GM12801 (cell line): ENCODE measurements around the gene BTBD8.

ENCODE experiments used
- TF ChIP-seq, protein P1 (sequence below): IDR thresholded peaks from one replicate; pipeline ENCODE4 v1.5.1; 2011; ENCODE audit warnings: control low read depth; ENCODE audit not compliant: insufficient read length; ENCODE audit errors: extremely low read depth

BTBD8 gene

DNA sequence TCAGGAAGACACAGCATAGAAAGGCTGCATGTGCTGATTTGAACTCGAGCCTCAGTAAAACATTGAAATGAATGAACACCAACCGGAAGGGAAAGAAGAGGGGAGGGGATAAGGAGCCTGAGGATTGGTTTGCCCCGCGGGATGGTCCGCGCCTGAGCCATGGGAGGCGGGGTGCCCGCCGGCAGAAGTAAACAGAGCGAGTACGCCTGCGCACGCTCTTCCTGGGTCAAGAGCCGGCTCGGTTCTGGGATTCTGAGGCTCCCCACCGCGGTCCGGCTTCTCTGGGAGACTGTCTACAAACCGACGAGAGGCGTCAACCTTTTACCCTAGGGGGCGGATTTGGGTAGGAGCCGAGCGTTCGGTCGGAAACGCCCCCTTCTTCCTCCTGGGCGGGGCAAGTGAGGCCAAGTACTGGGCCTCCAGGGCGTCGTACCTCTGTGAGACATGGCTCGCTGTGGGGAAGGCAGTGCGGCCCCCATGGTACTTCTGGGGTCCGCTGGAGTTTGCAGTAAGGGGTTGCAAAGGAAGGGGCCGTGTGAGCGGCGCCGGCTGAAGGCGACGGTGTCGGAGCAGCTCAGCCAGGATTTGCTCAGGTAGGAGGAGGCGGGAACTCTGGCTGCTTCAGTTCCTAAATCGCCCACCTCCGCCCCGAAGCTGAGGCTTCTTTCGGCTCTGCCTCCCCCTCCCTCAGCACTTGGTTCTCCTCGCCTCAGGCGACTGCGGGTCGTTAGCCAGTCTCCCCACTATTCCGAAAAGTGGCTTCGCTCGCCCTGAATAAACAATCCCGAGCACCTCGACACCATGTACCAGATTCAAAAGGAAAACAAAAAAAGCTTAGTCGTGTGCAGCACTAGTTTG, at the start of gene BTBD8:
Gene BTBD8, plus strand, starts transcription at position 218 of the 858 bp plus-strand sequence. Its CDS starts 227 bp downstream, at position 445.
- TF ChIP-seq, protein P1, sequence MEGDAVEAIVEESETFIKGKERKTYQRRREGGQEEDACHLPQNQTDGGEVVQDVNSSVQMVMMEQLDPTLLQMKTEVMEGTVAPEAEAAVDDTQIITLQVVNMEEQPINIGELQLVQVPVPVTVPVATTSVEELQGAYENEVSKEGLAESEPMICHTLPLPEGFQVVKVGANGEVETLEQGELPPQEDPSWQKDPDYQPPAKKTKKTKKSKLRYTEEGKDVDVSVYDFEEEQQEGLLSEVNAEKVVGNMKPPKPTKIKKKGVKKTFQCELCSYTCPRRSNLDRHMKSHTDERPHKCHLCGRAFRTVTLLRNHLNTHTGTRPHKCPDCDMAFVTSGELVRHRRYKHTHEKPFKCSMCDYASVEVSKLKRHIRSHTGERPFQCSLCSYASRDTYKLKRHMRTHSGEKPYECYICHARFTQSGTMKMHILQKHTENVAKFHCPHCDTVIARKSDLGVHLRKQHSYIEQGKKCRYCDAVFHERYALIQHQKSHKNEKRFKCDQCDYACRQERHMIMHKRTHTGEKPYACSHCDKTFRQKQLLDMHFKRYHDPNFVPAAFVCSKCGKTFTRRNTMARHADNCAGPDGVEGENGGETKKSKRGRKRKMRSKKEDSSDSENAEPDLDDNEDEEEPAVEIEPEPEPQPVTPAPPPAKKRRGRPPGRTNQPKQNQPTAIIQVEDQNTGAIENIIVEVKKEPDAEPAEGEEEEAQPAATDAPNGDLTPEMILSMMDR: no peak

GRCh38 chr1:92030656-92031107, 49.5 kb upstream of the BTBD8 start:
- TF ChIP-seq, protein P1: no peak

DNA sequence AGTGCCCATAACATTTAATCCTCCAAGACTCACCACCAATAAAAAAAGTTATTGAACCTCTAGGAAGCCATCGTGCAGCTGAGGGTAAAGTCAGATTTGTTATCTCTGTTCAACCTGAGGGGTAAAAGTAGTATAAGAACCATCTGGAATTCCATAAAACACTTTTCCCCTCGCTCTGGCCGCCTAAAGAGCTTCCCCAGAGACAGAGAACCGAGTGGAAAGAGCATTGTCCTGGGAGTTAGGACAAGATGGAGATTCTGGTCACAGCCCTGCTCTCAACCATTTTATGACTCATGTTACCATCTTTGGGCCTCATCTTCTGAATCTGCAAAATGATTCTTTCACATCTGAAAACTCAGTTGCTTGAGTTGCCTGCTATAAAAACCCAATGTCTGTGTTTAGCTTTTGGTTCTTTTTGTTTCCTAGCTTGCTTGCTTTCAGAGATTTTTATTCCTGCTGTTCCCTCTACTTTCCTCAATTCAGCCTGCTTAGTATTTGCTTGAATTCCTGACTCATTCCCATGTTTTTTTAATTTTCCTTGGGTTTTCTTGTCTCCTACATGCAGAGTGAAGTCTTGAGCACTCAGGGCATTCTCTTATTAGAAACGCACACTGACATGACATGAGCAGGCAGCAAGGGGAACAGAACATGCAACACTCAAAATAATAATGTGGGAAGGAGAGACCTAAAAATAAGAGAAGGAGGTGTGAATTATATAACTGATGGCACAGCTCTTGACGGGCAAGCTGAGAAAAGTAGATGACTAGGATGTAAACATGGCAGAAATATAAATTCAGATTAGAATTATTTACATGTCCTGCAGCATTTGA, 48.6 kb upstream of the BTBD8 start:
- TF ChIP-seq, protein P1: no peak

DNA sequence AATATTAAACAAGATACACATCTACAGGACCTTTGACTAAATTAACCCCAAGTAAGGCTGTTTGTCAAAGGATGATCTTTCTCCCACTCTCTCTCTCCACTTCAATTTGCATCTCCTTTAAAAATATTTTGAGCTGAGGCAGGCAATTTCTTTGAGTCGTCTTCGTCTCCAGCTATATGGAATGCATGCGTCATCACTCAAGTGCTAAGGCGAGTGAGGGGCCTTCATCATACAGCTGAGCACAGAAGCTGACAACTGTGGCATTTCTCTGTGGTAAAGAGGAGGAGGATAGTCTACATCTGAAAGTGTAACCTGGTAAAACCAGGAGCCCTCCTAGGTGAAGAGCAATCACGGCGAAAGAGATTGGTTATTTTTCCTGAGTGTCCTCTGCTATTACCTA, 42.7 kb upstream of the BTBD8 start:
- TF ChIP-seq, protein P1: no peak

DNA sequence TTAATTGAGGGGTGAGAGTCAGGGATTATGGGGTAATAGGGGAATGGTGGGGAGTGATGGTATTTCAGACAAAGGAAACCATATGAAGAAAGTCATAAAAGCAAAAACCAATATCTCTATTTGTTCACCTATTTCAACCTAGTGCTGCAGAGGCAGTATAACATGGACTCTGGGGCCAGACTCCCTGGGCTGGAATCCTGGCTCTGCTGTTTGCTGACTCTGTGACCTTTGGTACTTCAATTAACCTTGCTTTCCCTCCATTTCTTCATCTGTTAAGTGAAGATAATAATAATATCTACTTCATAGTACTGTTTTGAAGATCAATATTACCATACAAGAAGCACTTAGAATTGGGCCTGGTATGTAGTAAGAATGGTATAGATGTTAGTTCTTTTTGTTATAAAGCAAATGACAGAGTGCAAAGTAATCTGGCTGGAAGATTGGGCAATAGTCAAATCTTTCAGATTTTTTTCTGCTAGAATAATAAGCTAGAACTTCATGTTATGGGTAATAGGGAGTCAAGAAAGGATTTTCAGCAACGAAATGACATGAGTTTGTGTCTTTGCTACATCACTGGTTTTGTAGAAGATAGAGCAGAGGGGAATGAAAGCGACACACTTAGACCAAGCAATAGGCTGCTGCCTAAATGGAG, 41.3 kb upstream of the BTBD8 start:
- TF ChIP-seq, protein P1: no peak

DNA sequence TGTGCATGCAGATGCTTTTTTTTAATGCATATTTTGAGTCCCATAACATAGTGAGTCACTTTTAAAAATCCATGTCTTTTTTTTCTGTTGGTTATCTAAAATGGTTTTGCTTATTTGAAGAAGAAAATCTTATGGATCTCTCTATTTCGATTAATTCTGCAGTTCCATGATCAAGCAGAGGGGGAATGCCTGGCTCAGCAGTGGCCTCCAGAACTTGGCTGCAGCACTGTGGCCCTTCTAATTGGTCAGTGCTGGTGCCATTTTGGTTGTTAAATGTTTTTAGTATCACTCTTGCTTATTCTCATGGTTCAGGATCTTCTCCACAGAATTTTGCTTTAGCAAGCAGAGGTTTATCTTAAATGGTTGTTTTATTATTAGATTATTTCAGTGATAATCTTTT, 39.2 kb upstream of the BTBD8 start:
- TF ChIP-seq, protein P1: no peak

DNA sequence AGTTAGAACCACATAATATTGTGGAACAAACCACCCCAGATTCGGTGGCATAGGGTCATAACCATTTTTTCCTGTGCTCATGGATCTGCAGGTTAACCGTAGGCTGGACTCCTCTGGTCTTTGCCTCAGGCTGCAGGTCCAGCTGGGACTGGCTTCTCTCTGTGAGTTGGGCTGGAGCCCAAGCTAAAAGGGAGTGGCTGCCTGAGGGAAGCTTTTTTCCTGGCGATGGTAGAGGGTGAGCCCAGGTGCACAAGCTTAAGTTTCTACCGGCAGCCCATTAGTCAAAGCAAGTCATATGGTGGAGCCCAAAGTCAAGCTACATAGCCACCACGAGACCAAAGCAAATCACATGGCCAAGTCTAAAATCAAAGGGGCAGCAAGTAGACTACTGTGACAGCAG, 36.5 kb upstream of the BTBD8 start:
- TF ChIP-seq, protein P1: no peak
